GM11168 (cell line): Measurements from ENCODE around the gene CELA2A.
"Not testable (repeated sequence)": the region's sequence is repeated elsewhere in the genome, so short reads cannot be mapped to it uniquely, and the experiment has no call there.

Source experiments
- in situ Hi-C: fragments of 300-500 bp; cut with MboI; formaldehyde crosslinking; loops from one replicate; pipeline ENCODE4 v1.12.0; 2022; ENCODE audit warnings: low sequenced_read_pairs; ENCODE audit not compliant: unreplicated experiment

CELA2A gene

GRCh38 chr1:15440357-15440756 lies 16.2 kb upstream of the CELA2A start:
- in situ Hi-C loops, result loop anchor here (25.0 kb wide), 1 partner anchor 303 kb away; no protein-coding TSS in a partner anchor

GRCh38 chr1:15441247-15441646 lies 15.3 kb upstream of the CELA2A start:
- in situ Hi-C loops, result loop anchor here (25.0 kb wide), 1 partner anchor 304 kb away; no protein-coding TSS in a partner anchor

- in situ Hi-C loops, result loop anchor here (25.0 kb wide), 1 partner anchor 305 kb away; no protein-coding TSS in a partner anchor
Measured at GRCh38 chr1:15442119-15442518, 14.4 kb upstream of the CELA2A start.

- in situ Hi-C loops, result loop anchor here (25.0 kb wide), 1 partner anchor 305 kb away; no protein-coding TSS in a partner anchor
Measured at GRCh38 chr1:15442759-15443158, 13.8 kb upstream of the CELA2A start.

- in situ Hi-C loops, result loop anchor here (25.0 kb wide), 1 partner anchor 306 kb away; no protein-coding TSS in a partner anchor
Measured at GRCh38 chr1:15443281-15443680, 13.3 kb upstream of the CELA2A start.

- in situ Hi-C loops, result loop anchor here (25.0 kb wide), 1 partner anchor 307 kb away; no protein-coding TSS in a partner anchor
Measured at GRCh38 chr1:15444468-15445389, 11.8 kb upstream of the CELA2A start.

GRCh38 chr1:15445390-15446122 lies 11.0 kb upstream of the CELA2A start:
- in situ Hi-C loops, result loop anchor here (25.0 kb wide), 1 partner anchor 308 kb away; no protein-coding TSS in a partner anchor

- in situ Hi-C loops, result loop anchor here (25.0 kb wide), 1 partner anchor 309 kb away; no protein-coding TSS in a partner anchor
Measured at GRCh38 chr1:15446212-15446611, 10.3 kb upstream of the CELA2A start.

GRCh38 chr1:15448877-15449462 lies 7.6 kb upstream of the CELA2A start:
- in situ Hi-C loops, result loop anchor here (25.0 kb wide), 1 partner anchor 312 kb away; no protein-coding TSS in a partner anchor

- in situ Hi-C loops, result loop anchor here (25.0 kb wide), 1 partner anchor 312 kb away; no protein-coding TSS in a partner anchor
Measured at GRCh38 chr1:15449567-15449966, 7.0 kb upstream of the CELA2A start.

- in situ Hi-C loops, result no loop called here
Measured at GRCh38 chr1:15451014-15451722, 5.4 kb upstream of the CELA2A start.

GRCh38 chr1:15452216-15452615 lies 4.3 kb upstream of the CELA2A start:
- in situ Hi-C loops, result no loop called here

GRCh38 chr1:15452866-15453571 lies 3.5 kb upstream of the CELA2A start:
- in situ Hi-C loops, result no loop called here

GRCh38 chr1:15453734-15454133 lies 2.8 kb upstream of the CELA2A start:
- in situ Hi-C loops, result no loop called here

- in situ Hi-C loops, result no loop called here
Measured at GRCh38 chr1:15454256-15454655, 2.3 kb upstream of the CELA2A start.

- in situ Hi-C loops, result no loop called here
Measured at GRCh38 chr1:15455522-15455921, 1.0 kb upstream of the CELA2A start.

- in situ Hi-C loops, result no loop called here
Measured at GRCh38 chr1:15457585-15457984, 1.1 kb downstream of the CELA2A start.

- in situ Hi-C loops, result not testable (repeated sequence)
Measured at GRCh38 chr1:15458388-15458787, 1.9 kb downstream of the CELA2A start.
